Large intestine (tissue), 3 donors: Measurements from ENCODE around the gene TP73. TPM values are rescaled to one million over a fixed set of nuclear protein-coding genes. Genes with fewer than 3 reads are reported as not detected.
"Not testable (repeated sequence)": the region's sequence is repeated elsewhere in the genome, so short reads cannot be mapped to it uniquely, and the experiment has no call there.

Source experiments
- DNase-seq, 2 donors: peaks; one replicate each; pipeline versions ENCODE4 v3.0.0 to v3.0.0-alpha.2; 2013
- H3K27ac ChIP-seq: one replicate; pipeline ENCODE4 v1.5.1; 2013; ENCODE audit warnings: low read length
- H3K27me3 ChIP-seq: 2 replicates; pipeline ENCODE4 v1.6.1; 2013; ENCODE audit warnings: low read length; ENCODE audit not compliant: control insufficient read depth, insufficient read depth
- H3K36me3 ChIP-seq: 2 replicates; pipeline ENCODE4 v1.6.1; 2013; ENCODE audit warnings: low read length; ENCODE audit not compliant: control insufficient read depth, insufficient read depth
- H3K4me1 ChIP-seq: one replicate; pipeline ENCODE4 v1.6.1; 2013; ENCODE audit warnings: low read length; ENCODE audit not compliant: control insufficient read depth, insufficient read depth
- H3K4me3 ChIP-seq: one replicate; pipeline ENCODE4 v1.5.1; 2013; ENCODE audit warnings: low read length
- H3K9me3 ChIP-seq: one replicate; pipeline ENCODE4 v1.6.1; 2013; ENCODE audit warnings: mild to moderate bottlenecking, low read depth, low read length, moderate library complexity; ENCODE audit not compliant: control insufficient read depth
- WGBS: methylation state at CpG from one replicate; pipeline ENCODE4 v1.1.5; 2013; ENCODE audit warnings: low lambda C conversion rate; ENCODE audit not compliant: insufficient coverage; 5-methylcytosine and 5-hydroxymethylcytosine counted together
- polyA plus RNA-seq: library from polyadenylated mRNA; unstranded; fragments of 120-200 nt; gene quantifications from one replicate; pipeline ENCODE4 v1.2.1, GENCODE V29; 2013

Gene TP73
- polyA plus RNA-seq, 1 donor, result 0.55 TPM

- Histone ChIP-seq H3K4me1 (peaks cover 6% of the 10 kb centered on the region), H3K36me3 (peaks cover 17% of the 10 kb centered on the region), H3K27me3 (peaks cover 10% of the 10 kb centered on the region), H3K27ac (no peak overlapping the region), H3K4me3 (peak overlapping the region; percentile 55), H3K9me3 (no peaks in the 10 kb centered on the region)
- WGBS, result no CpG with 5 or more reads among the region's 35 CpGs
- peak in 1 of 2 donors; percentile 31 for DNase-seq
Measured at GRCh38 chr1:3746389-3746829, 94.1 kb downstream of the TP73 start.

GRCh38 chr1:3746830-3747521 is 94.7 kb downstream of the TP73 start:
- Histone ChIP-seq H3K4me3 (peak overlapping the region; percentile 55), H3K27me3 (peaks cover 11% of the 10 kb centered on the region), H3K36me3 (peaks cover 12% of the 10 kb centered on the region), H3K9me3 (no peaks in the 10 kb centered on the region), H3K4me1 (peaks cover 6% of the 10 kb centered on the region), H3K27ac (no peak overlapping the region)
- WGBS, result no CpG with 5 or more reads among the region's 73 CpGs
- peak; percentile 81 to 91 for DNase-seq

GRCh38 chr1:3747522-3747848 is 95.2 kb downstream of the TP73 start:
- WGBS, result no CpG with 5 or more reads among the region's 6 CpGs
- DNase-seq, result no peak
- H3K36me3 ChIP-seq, result peaks cover 7% of the 10 kb centered on the region
- peaks cover 15% of the 10 kb centered on the region for H3K27me3 ChIP-seq
- peak overlapping the region; percentile 55 for H3K4me3 ChIP-seq
- H3K27ac ChIP-seq, result no peak overlapping the region
- peaks cover 6% of the 10 kb centered on the region for H3K4me1 ChIP-seq
- no peaks in the 10 kb centered on the region for H3K9me3 ChIP-seq

- no peak overlapping the region for H3K27ac ChIP-seq
Measured at GRCh38 chr1:3747903-3748302, 95.6 kb downstream of the TP73 start.

GRCh38 chr1:3748316-3748900 is 96.1 kb downstream of the TP73 start:
- peaks cover 18% of the 10 kb centered on the region for H3K27me3 ChIP-seq
- no CpG with 5 or more reads among the region's 15 CpGs for WGBS
- not testable (repeated sequence) for H3K9me3 ChIP-seq, H3K27ac ChIP-seq, H3K4me1 ChIP-seq, H3K4me3 ChIP-seq, H3K36me3 ChIP-seq, DNase-seq

More at GRCh38 chr1:3747903-3748302, 95.6 kb downstream of the TP73 start:
- no peak for DNase-seq
- Histone ChIP-seq H3K4me1 (peaks cover 6% of the 10 kb centered on the region), H3K4me3 (peak overlapping the region; percentile 55), H3K9me3 (no peaks in the 10 kb centered on the region), H3K36me3 (peaks cover 3% of the 10 kb centered on the region), H3K27me3 (peaks cover 18% of the 10 kb centered on the region)
- WGBS, result no CpG with 5 or more reads among the region's 13 CpGs

- 100% methylated on average over 1 of the region's 5 CpGs for WGBS
- no peak overlapping the region for H3K27ac ChIP-seq
- no peaks in the 10 kb centered on the region for H3K9me3 ChIP-seq
- H3K4me3 ChIP-seq, result no peak overlapping the region
- peaks cover 18% of the 10 kb centered on the region for H3K27me3 ChIP-seq
- peaks cover 6% of the 10 kb centered on the region for H3K4me1 ChIP-seq
- DNase-seq, result no peak
- no peaks in the 10 kb centered on the region for H3K36me3 ChIP-seq
Measured at GRCh38 chr1:3749512-3749911, 97.2 kb downstream of the TP73 start.

GRCh38 chr1:3750741-3751140 is 98.4 kb downstream of the TP73 start:
- 39% methylated on average over 2 of the region's 6 CpGs for WGBS
- no peak for DNase-seq
- H3K27ac ChIP-seq, result no peak overlapping the region
- peaks cover 25% of the 10 kb centered on the region for H3K27me3 ChIP-seq
- no peaks in the 10 kb centered on the region for H3K9me3 ChIP-seq
- H3K4me1 ChIP-seq, result peaks cover 6% of the 10 kb centered on the region
- H3K4me3 ChIP-seq, result no peak overlapping the region
- H3K36me3 ChIP-seq, result no peaks in the 10 kb centered on the region

GRCh38 chr1:3752400-3752945 is 100.2 kb downstream of the TP73 start, which contains the start of gene CCDC27:
Gene CCDC27, plus strand, starts transcription at chr1:3752450. Its CDS starts 32 bp downstream, at chr1:3752482.
- WGBS, result no CpG with 5 or more reads among the region's 17 CpGs
- Histone ChIP-seq H3K9me3 (no peaks in the 10 kb centered on the region), H3K27me3 (peaks cover 25% of the 10 kb centered on the region), H3K27ac (no peak within 1 kb of the TSS), H3K4me1 (peaks cover 6% of the 10 kb centered on the region), H3K4me3 (no peak within 1 kb of the TSS), H3K36me3 (no peaks in the 10 kb centered on the region)
- DNase-seq, result no peak

- no peak for DNase-seq
Measured at GRCh38 chr1:3753656-3754454, 101.5 kb downstream of the TP73 start.

GRCh38 chr1:3756394-3756793 is 104.1 kb downstream of the TP73 start:
- Histone ChIP-seq H3K36me3 (no peaks in the 10 kb centered on the region), H3K4me1 (no peaks in the 10 kb centered on the region), H3K27me3 (peaks cover 23% of the 10 kb centered on the region), H3K9me3 (peaks cover 4% of the 10 kb centered on the region), H3K27ac (no peak overlapping the region), H3K4me3 (no peak overlapping the region)
- no peak for DNase-seq
- WGBS, result no CpG with 5 or more reads among the region's 21 CpGs

More at GRCh38 chr1:3753656-3754454, 101.5 kb downstream of the TP73 start:
- WGBS, result no CpG with 5 or more reads among the region's 20 CpGs
- no peaks in the 10 kb centered on the region for H3K36me3 ChIP-seq
- no peak overlapping the region for H3K4me3 ChIP-seq
- H3K27me3 ChIP-seq, result peaks cover 25% of the 10 kb centered on the region
- no peaks in the 10 kb centered on the region for H3K9me3 ChIP-seq
- no peak overlapping the region for H3K27ac ChIP-seq
- no peaks in the 10 kb centered on the region for H3K4me1 ChIP-seq
